GM18517 (cell line): ENCODE data around the gene CYP3A4.
"Not testable (repeated sequence)": the region's sequence is repeated elsewhere in the genome, so short reads cannot be mapped to it uniquely, and the experiment has no call there.

Experiments used
- ATAC-seq: cut with Tn5 transposase; IDR thresholded peaks from one replicate; pipeline ENCODE4 v1.9.1; 2021; ENCODE audit warnings: mild to moderate bottlenecking, moderate library complexity; ENCODE audit not compliant: unreplicated experiment

Gene CYP3A4

GRCh38 chr7:99729486-99730237 is 54.3 kb downstream of the CYP3A4 start:
- ATAC-seq, result no peak

GRCh38 chr7:99728615-99729014 is 55.4 kb downstream of the CYP3A4 start:
- no peak for ATAC-seq

GRCh38 chr7:99723201-99723600 is 60.8 kb downstream of the CYP3A4 start:
- ATAC-seq, result not testable (repeated sequence)

- ATAC-seq, result no peak
Observed at GRCh38 chr7:99720800-99721595, 63.0 kb downstream of the CYP3A4 start.

GRCh38 chr7:99719996-99720769 is 63.8 kb downstream of the CYP3A4 start:
- ATAC-seq, result no peak

GRCh38 chr7:99713995-99714570 is 69.9 kb downstream of the CYP3A4 start:
- no peak for ATAC-seq

GRCh38 chr7:99709838-99710578 is 74.0 kb downstream of the CYP3A4 start:
- ATAC-seq, result no peak

GRCh38 chr7:99709260-99709659 is 74.7 kb downstream of the CYP3A4 start:
- no peak for ATAC-seq

GRCh38 chr7:99707096-99707495 is 76.9 kb downstream of the CYP3A4 start:
- ATAC-seq, result no peak
